OCI-LY1 (cell line): ENCODE measurements around the gene NPAS3.

ENCODE experiments used
- EZH2 ChIP-seq: fragments of 200-600 bp; sonication (generic), shearing (Covaris generic); IDR thresholded peaks from 2 replicates; pipeline ENCODE4 v1.8.0; 2017; ENCODE audit warnings: borderline replicate concordance, mixed run types, mild to moderate bottlenecking, antibody characterized with exemption, low read length, moderate library complexity, mixed read lengths
- TF ChIP-seq, protein P1 (sequence below): fragments of 200-600 bp; sonication (generic), shearing (Covaris generic); IDR thresholded peaks from 2 replicates; pipeline ENCODE4 v1.5.1; 2017; ENCODE audit warnings: mild to moderate bottlenecking, antibody characterized with exemption, low read length, moderate library complexity, mixed read lengths

DNA sequence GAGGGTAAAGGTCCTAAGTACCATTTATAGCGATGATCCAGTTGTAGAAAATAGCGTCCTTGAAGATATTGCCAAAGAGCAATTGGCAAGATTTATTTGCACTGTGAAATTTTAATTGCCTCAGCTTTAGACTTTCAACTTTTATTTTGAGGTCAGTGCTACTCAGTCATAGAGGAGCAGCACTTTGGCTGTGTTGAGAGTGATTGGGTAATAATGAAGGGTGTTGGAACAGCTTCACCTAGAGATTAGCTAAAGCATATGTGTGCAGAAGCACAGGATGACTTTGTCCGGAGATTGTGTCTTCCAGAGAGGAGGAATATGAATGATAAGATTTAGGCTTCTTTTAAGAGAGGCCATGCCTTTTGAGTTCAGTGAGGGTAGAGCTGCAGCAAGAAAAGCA is 164.8 kb downstream of the NPAS3 start:
- TF ChIP-seq, protein P1, sequence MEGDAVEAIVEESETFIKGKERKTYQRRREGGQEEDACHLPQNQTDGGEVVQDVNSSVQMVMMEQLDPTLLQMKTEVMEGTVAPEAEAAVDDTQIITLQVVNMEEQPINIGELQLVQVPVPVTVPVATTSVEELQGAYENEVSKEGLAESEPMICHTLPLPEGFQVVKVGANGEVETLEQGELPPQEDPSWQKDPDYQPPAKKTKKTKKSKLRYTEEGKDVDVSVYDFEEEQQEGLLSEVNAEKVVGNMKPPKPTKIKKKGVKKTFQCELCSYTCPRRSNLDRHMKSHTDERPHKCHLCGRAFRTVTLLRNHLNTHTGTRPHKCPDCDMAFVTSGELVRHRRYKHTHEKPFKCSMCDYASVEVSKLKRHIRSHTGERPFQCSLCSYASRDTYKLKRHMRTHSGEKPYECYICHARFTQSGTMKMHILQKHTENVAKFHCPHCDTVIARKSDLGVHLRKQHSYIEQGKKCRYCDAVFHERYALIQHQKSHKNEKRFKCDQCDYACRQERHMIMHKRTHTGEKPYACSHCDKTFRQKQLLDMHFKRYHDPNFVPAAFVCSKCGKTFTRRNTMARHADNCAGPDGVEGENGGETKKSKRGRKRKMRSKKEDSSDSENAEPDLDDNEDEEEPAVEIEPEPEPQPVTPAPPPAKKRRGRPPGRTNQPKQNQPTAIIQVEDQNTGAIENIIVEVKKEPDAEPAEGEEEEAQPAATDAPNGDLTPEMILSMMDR: no peak
- TF ChIP-seq EZH2: no peak
